Esophagus muscularis mucosa (tissue), 4 donors: ENCODE data around the gene SPP1.

ENCODE experiments used
- EP300 ChIP-seq: sonication (generic); formaldehyde crosslinking; IDR thresholded peaks from one replicate; pipeline ENCODE4 v1.6.1; 2017; ENCODE audit warnings: antibody characterized with exemption
- POLR2A ChIP-seq: fragments of 450-650 bp; IDR thresholded peaks from one replicate; pipeline ENCODE4 v1.6.1; 2017; ENCODE audit warnings: antibody characterized with exemption, moderate library complexity, mild to moderate bottlenecking, low read depth
- POLR2AphosphoS5 ChIP-seq, 2 donors: sonication (generic); formaldehyde crosslinking; IDR thresholded peaks; one replicate each; pipeline ENCODE4 v1.6.1; 2017; ENCODE audit warnings: antibody characterized with exemption in 2 of 2
- TF ChIP-seq, protein P1 (sequence below), 3 experiments: fragments of 200-600 bp in 2 of 3; fragments of 450-650 bp in 1 of 3; sonication (generic) in 2 of 3; IDR thresholded peaks; one replicate each; pipeline ENCODE4 v1.5.1; 2017 to 2019; ENCODE audit warnings: antibody characterized with exemption in 3 of 3, mild to moderate bottlenecking in 2 of 3, moderate library complexity in 1 of 3

GRCh38 chr4:88022289-88022688 lies 46.8 kb downstream of the SPP1 start:
- TF ChIP-seq, protein P1, sequence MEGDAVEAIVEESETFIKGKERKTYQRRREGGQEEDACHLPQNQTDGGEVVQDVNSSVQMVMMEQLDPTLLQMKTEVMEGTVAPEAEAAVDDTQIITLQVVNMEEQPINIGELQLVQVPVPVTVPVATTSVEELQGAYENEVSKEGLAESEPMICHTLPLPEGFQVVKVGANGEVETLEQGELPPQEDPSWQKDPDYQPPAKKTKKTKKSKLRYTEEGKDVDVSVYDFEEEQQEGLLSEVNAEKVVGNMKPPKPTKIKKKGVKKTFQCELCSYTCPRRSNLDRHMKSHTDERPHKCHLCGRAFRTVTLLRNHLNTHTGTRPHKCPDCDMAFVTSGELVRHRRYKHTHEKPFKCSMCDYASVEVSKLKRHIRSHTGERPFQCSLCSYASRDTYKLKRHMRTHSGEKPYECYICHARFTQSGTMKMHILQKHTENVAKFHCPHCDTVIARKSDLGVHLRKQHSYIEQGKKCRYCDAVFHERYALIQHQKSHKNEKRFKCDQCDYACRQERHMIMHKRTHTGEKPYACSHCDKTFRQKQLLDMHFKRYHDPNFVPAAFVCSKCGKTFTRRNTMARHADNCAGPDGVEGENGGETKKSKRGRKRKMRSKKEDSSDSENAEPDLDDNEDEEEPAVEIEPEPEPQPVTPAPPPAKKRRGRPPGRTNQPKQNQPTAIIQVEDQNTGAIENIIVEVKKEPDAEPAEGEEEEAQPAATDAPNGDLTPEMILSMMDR (IDR thresholded peaks at IDR 0.05), result no peak
- TF ChIP-seq POLR2A (no peak), POLR2AphosphoS5 (IDR thresholded peaks at IDR 0.05) (no peak), EP300 (no peak)
